ENCODE results near the gene ADAMTS3. TPM values are rescaled to one million over a fixed set of nuclear protein-coding genes. Genes with fewer than 3 reads are reported as not detected.

ADAMTS3 gene
- 2.4 TPM for total RNA-seq

- peak; percentile 42 for DNase-seq
Measured at GRCh38 chr4:72568959-72569718, at the start of gene ADAMTS3. Gene ADAMTS3 (minus strand): TSS chr4:72569221. CDS start chr4:72568762, 459 bp downstream.

DNA sequence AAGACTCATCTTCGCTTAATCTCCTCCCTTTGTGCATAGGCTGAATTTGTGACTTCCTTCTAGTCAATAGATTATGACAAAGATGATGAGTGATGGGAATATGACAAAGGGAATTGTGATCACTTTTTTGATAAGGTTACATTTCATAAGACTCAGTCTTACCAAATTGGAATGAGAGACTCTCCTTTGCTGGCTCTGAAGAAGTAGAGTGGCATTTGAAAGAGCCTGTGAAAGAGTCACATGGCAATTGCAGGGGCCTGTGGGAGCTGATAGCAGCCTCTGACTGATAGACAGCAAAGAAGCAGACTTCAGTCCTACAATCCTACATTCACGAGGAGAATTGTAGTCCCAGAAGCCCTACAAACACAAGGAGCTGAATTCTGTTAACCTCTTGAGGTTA lies 44.9 kb upstream of the ADAMTS3 start:
- DNase-seq, result no peak

- no peak for DNase-seq
Measured at GRCh38 chr4:72606751-72607150, 37.7 kb upstream of the ADAMTS3 start.

- no peak for DNase-seq
Measured at GRCh38 chr4:72604324-72604723, 35.3 kb upstream of the ADAMTS3 start.

DNA sequence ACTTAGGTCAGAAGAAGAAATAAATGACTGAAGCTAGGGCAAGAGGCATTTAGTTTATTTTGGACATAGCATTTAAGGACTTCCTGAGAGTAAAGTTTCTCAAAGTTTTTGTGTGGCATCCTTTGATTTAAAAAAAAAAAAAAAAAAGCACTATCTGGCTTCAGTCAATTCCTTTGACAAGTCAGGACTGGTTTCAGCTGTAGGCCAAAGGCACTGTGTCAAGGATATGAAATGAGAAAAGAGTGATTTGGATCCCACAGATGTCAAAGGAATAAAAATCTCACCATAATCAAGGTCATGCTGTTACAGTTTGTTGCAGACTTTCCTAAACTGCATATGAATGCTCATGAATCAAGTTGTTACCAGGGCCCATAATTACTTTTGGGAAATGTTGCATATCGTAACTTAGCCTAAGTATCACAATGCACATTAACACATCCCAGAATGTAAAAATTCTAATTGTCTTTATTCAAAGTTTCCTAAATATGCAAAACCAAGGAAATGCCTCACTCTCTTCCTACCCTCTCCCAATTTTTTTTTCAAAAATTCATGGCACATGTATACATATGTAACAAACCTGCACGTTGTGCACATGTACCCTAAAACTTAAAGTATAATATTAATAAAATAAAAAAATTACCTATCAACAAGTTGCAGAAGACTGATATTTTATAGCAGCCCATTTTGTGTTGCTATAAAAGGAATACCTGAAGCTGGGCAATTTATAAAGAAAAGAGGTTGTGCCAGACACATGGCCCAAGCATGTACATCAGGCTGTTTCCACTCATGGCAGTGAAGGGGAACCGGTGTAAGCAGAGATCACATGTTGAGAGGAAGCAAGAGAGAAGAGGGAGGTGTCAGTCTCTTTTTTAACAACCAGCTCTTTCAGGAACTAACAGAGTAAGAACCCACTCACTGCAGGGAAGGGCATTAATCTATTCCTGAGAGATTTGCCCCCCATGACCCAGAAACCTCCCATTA lies 33.7 kb upstream of the ADAMTS3 start:
- DNase-seq, result no peak

- DNase-seq, result no peak
Measured at GRCh38 chr4:72591547-72592454, 22.8 kb upstream of the ADAMTS3 start.

GRCh38 chr4:72587334-72587733 lies 18.3 kb upstream of the ADAMTS3 start:
- no peak for DNase-seq

DNA sequence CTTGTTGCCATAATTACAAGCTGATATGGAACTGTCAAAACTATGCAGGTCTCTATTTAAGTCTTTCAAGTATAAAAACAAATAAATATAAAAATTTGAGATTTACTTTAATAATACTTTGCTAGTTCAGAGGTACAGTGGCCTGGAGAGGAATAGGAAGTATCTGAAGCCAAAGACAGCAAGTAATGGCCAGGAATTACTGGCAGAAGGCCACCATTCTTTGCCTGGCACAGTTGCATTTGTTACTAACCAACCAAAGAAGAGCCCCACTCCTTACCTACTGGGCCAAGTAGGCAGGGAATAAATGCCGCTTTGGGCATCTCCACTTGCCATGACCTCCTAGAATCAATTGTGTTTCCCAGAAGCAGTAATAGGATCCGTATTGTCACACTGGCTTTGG lies 13.8 kb upstream of the ADAMTS3 start:
- DNase-seq, result no peak

- no peak for DNase-seq
Measured at GRCh38 chr4:72577211-72577610, 8.2 kb upstream of the ADAMTS3 start.

GRCh38 chr4:72571337-72571736 lies 2.3 kb upstream of the ADAMTS3 start:
- DNase-seq, result no peak

DNA sequence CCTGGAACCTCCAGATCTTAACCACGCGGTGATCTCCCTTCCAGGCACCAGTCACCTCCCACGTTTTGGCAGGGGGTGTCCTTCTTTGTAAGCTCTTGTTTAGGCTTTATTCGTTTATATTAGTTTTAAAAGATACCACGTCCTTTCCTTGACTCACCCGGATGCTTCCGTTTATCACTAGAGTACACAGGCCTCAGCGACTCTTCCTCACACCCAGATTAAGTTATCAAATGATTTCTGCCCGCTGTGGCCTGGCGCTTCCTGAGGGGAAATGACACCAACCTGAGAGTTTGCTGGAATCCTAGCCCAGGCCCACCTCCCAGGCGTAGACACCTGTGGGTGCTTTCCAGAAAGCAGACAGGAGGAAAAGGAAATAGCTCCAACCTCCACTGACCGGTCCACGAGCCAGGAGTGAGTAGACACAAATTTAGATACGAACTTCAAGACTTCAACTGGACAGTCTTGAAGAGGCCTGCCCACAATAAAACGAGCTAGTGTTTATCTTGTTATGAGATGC lies 756 bp upstream of the ADAMTS3 start:
- no peak for DNase-seq

- no peak for DNase-seq
Measured at GRCh38 chr4:72567821-72568675, 973 bp downstream of the ADAMTS3 start.

DNA sequence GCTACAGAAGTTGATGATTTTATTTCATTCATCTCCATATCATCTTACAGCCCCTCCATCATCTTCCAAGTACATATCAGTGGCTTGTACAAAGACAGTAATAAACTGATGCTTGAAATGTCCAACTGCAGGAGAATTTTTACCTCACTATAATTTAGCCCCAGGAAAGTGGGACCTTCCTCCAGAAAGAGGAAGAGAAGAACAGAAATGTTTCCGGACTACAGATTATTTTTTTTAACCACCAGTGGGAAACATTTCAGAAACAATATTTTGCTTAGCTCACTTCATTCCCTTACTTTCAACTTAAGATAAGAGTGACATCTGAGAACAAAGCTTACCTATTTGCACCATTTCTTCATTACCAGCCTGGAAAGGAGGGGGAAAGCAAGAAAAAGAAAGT lies 2.0 kb downstream of the ADAMTS3 start:
- DNase-seq, result no peak

DNA sequence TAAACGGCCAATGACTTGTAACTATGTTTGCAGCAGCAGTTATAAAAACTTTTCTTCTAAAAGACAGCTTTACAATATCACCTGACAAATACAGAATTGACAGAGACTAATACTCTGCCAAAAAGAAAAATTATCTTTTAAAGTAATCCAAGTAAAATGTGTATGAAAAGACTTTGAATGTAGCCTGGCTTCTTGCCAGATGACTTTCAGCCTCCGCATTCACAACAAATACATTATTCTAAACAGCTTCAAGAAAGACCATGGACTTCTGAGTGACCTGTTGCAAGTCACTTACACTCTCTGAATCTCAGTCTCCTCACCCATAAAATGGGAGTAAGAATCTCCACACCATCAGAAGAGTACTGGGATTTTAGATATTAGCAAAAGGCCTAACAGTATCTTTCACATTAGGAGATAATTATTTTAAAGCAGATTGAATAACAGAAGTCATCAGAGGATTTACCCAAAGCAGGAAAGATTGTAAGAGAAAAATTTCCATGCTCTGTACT lies 2.5 kb downstream of the ADAMTS3 start:
- DNase-seq, result no peak

GRCh38 chr4:72564789-72565188 lies 4.2 kb downstream of the ADAMTS3 start:
- DNase-seq, result no peak

DNA sequence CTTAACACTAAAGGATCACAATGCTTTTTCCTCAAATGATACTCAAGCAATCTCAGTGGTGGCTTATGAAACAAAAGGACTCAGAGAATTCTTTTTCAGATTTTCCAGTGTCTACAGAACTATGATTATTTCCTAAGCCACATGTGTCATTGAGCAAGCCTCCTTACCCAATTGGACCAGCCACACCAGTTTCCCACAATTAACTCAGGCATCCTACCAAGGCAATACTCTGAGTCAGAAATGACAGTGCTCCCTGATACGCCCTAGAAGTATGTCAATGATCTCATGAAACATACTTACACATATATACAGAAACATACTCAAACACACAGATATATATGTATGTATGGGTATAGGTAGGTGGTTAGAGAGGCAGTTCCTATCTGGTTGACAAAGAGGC lies 4.8 kb downstream of the ADAMTS3 start:
- no peak for DNase-seq

- DNase-seq, result no peak
Measured at GRCh38 chr4:72558655-72559054, 10.4 kb downstream of the ADAMTS3 start.

- DNase-seq, result no peak
Measured at GRCh38 chr4:72557021-72557420, 12.0 kb downstream of the ADAMTS3 start.

DNA sequence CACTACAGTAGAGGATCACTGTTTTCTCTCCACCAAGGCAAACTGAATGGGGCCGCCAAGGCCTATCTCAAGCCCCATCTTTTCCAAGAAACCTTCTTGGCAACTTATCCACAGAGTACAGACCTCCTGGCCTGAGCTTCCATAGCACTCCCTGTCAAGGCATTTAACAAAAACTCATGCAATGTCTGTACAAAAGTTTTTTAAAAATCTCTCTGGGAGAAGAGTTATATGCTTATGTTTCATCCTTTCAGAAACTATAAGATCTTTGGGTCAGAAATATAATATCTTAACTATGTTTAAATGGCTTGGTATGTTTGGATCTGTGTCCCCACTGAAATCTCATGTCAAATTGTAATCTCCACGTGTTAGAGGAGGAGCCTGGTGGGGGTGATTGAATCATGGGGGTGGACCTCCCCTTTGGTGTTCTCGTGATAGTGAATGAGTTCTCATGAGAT lies 13.6 kb downstream of the ADAMTS3 start:
- no peak for DNase-seq

DNA sequence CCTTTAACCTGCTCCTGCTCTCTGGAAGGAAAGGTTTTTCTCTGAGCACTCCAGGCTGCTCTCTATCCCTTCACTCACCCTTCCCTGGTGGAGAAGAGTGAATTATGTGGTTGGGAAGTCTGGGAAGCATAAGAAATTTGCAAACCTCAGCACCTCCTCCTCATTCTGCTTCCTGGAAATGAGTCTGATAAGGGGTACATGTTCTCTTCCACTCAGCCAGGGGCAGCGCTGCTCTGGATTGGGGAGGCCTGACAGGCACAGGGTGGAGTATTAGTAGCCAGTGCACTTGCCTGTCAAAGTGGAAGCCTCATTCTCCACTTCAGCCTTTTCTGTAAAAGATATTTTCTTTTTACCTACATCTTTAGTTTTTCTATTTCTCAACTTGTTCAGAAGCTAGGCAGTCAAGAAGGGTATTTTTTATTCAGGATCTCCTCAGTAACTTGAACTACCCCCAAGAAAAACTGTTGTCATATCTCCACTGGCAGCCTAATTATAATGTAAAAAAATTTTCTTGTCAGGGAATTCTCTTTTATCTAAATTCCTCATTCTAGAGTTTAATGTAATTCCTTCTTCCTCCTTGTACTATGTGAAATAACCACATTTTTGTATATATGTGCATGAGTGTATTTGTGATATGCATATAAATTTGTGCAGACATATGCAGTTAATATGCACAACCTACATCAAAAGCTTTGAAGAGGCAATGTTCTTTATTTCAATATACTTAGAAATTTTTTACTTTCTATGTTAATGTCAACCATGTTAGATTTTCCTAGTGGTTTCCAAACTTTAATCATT lies 15.3 kb downstream of the ADAMTS3 start:
- DNase-seq, result no peak

All from skin of body (tissue), 2 donors.